ENCODE data around the gene IFITM2. TPM values are rescaled to one million over a fixed set of nuclear protein-coding genes. Genes with fewer than 3 reads are reported as not detected.
A peak's percentile ranks its signal among the peaks of the same experiment; 100 is the strongest.

Gene IFITM2
- total RNA-seq, 2 donors from 2014 or later: 74.1 to 115 TPM

- Histone ChIP-seq H3K9me3 (no peaks in the 10 kb centered on the region), H3K4me1 (peaks cover 17% of the 10 kb centered on the region), H3K4me3 (no peak overlapping the region), H3K27ac (no peak overlapping the region), H3K9ac (ENCODE audit: low read depth in 2 of 2, low read length in 2 of 2) (no peak overlapping the region), H3K36me3 (no peaks in the 10 kb centered on the region), H3K27me3 (peaks cover 28% of the 10 kb centered on the region)
- no peak for DNase-seq
- intact Hi-C loops (cut with DNase I): no loop called here
- TF ChIP-seq, protein P1, sequence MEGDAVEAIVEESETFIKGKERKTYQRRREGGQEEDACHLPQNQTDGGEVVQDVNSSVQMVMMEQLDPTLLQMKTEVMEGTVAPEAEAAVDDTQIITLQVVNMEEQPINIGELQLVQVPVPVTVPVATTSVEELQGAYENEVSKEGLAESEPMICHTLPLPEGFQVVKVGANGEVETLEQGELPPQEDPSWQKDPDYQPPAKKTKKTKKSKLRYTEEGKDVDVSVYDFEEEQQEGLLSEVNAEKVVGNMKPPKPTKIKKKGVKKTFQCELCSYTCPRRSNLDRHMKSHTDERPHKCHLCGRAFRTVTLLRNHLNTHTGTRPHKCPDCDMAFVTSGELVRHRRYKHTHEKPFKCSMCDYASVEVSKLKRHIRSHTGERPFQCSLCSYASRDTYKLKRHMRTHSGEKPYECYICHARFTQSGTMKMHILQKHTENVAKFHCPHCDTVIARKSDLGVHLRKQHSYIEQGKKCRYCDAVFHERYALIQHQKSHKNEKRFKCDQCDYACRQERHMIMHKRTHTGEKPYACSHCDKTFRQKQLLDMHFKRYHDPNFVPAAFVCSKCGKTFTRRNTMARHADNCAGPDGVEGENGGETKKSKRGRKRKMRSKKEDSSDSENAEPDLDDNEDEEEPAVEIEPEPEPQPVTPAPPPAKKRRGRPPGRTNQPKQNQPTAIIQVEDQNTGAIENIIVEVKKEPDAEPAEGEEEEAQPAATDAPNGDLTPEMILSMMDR (IDR thresholded peaks at IDR 0.05): no peak
These were observed 31.4 kb upstream of the IFITM2 start for GRCh38 chr11:276219-276618.

DNA sequence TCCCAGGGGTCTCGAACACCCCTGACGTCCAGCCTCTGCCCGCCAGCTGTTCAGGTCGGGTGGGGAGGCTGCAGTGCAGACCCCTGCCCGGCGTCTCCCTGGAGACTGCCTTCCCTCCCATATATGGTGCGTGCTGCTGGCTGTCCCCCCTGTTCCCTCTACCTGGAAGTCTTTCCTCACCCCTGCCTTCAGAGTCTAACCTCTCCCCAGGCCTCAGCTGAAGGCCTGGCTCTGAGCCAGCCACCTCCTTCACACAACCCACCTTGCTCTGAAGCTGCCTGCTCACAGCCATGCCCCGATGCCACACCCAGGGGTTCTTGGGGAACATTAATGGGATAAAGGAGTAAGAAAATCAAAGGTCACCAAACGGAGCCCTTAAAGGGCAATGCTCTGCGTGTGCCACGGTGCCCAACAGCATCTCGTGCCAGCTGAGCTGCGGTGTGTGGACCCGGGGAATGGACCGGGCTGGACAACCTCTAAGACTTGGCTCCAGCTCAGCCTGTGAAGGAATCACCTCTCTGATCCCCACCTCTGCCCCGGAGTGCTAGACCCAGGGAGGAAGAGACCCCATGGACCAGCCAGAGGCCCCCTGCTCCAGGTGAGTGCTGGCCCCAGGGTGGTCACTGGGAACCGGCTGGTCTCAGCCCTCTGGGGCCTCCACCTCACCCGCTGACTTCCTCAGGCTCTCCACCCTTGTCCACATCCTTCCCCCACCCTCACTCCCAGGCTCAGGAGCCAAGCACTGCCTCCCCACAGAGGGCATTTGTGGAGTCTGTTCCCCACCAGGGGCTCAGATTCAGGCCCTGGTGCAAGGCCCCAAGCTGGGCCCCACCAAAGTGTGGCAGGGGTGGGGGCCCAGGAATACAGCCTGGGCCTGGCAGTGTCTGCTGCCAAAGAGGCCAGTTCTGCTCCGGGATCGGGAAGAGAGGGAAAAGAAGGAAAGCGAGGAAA is 29.3 kb upstream of the IFITM2 start, which contains the start of gene NLRP6:
Gene NLRP6 (plus strand): TSS at position 407 of the 951 bp plus-strand sequence. CDS start 163 bp downstream, at position 570.
- peaks cover 17% of the 10 kb centered on the region for H3K4me1 ChIP-seq
- no peak for DNase-seq
- H3K27me3 ChIP-seq: peaks cover 48% of the 10 kb centered on the region
- no peaks in the 10 kb centered on the region for H3K9me3 ChIP-seq
- TF ChIP-seq, protein P1 (IDR thresholded peaks at IDR 0.05): no peak
- intact Hi-C loops (cut with DNase I): no loop called here
- peak within 1 kb of the TSS; percentile 37 for H3K4me3 ChIP-seq
- H3K27ac ChIP-seq: no peak within 1 kb of the TSS
- H3K36me3 ChIP-seq: no peaks in the 10 kb centered on the region
- peak within 1 kb of the TSS in 1 of 2 donors; percentile 24 for H3K9ac ChIP-seq (ENCODE audit: low read depth in 2 of 2, low read length in 2 of 2)

DNA sequence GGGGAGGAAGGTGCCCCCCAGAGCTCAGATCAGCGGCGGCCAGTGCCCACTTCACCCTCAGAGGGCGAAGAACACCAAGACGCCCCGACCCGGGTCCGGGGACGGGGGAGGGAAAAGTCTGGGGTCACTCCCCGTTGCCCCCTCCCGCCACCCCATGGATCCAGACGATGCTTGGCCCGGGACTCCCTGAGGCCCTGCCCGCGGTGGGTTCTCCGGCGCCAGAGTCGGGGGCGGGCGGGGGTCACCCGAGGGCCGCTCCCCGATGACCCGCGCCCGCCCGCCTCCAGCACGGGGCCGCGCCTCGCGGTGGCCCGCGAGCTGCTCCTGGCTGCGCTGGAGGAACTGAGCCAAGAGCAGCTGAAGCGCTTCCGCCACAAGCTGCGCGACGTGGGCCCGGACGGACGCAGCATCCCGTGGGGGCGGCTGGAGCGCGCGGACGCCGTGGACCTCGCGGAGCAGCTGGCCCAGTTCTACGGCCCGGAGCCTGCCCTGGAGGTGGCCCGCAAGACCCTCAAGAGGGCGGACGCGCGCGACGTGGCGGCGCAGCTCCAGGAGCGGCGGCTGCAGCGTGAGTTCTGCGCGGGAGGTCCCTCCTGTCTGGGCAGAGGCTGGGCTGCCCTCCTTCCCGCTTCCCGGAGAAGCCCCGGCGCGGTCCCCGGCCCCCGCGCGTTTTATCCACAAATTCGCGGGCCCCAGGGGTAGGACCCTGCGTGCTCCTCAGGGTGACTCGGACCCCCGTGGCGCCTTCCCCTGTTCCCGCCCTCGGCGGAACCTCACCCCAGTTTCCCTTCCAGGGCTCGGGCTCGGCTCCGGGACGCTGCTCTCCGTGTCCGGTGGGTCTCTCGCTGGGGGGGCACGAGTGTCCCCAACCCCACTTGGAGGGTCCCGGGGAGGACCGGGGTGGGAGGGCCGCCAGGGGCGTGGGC is 28.3 kb upstream of the IFITM2 start:
- TF ChIP-seq, protein P1 (IDR thresholded peaks at IDR 0.05): no peak
- Histone ChIP-seq H3K9me3 (no peaks in the 10 kb centered on the region), H3K27me3 (peaks cover 48% of the 10 kb centered on the region), H3K4me1 (peaks cover 17% of the 10 kb centered on the region), H3K27ac (no peak overlapping the region), H3K36me3 (no peaks in the 10 kb centered on the region), H3K4me3 (peak overlapping the region; percentile 37), H3K9ac (ENCODE audit: low read depth in 2 of 2, low read length in 2 of 2) (peak overlapping the region; percentile 24 to 26)
- intact Hi-C loops (cut with DNase I): no loop called here
- DNase-seq: no peak

DNA sequence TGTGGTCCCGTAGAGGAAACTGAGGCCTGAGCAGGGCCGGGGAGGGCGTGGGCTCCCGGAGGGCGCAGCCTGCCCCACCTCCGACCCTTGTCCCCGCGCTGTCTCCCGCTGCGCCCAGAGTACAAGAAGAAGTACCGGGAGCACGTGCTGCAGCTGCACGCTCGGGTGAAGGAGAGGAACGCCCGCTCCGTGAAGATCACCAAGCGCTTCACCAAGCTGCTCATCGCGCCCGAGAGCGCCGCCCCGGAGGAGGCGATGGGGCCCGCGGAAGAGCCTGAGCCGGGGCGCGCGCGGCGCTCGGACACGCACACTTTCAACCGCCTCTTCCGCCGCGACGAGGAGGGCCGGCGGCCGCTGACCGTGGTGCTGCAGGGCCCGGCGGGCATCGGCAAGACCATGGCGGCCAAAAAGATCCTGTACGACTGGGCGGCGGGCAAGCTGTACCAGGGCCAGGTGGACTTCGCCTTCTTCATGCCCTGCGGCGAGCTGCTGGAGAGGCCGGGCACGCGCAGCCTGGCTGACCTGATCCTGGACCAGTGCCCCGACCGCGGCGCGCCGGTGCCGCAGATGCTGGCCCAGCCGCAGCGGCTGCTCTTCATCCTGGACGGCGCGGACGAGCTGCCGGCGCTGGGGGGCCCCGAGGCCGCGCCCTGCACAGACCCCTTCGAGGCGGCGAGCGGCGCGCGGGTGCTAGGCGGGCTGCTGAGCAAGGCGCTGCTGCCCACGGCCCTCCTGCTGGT is 27.5 kb upstream of the IFITM2 start:
- no peak overlapping the region for H3K27ac ChIP-seq
- intact Hi-C loops (cut with DNase I): no loop called here
- DNase-seq: peak; percentile 57
- no peaks in the 10 kb centered on the region for H3K9me3 ChIP-seq
- H3K27me3 ChIP-seq: peaks cover 48% of the 10 kb centered on the region
- H3K36me3 ChIP-seq: no peaks in the 10 kb centered on the region
- peak overlapping the region; percentile 26 to 30 for H3K9ac ChIP-seq (ENCODE audit: low read depth in 2 of 2, low read length in 2 of 2)
- peak overlapping the region; percentile 37 for H3K4me3 ChIP-seq
- peaks cover 17% of the 10 kb centered on the region for H3K4me1 ChIP-seq
- TF ChIP-seq, protein P1 (IDR thresholded peaks at IDR 0.05): no peak
